GM13976 (cell line): ENCODE data around the gene URGCP.

Source experiments
- DNase-seq: peaks from one replicate; pipeline ENCODE4 v3.0.0; 2012; ENCODE audit warnings: low spot score
- in situ Hi-C: fragments of 300-500 bp; cut with MboI; formaldehyde crosslinking; loops from one replicate; pipeline ENCODE4 v1.12.0; 2022; ENCODE audit warnings: low sequenced_read_pairs, mixed read lengths, inconsistent platforms; ENCODE audit not compliant: unreplicated experiment
- TF ChIP-seq, protein P1 (sequence below): IDR thresholded peaks from 2 replicates; pipeline ENCODE4 v1.5.1; 2012; ENCODE audit warnings: borderline replicate concordance, mild to moderate bottlenecking; ENCODE audit not compliant: insufficient read depth; ENCODE audit errors: extremely low read depth, missing control alignments, control extremely low read depth

Gene URGCP

DNA sequence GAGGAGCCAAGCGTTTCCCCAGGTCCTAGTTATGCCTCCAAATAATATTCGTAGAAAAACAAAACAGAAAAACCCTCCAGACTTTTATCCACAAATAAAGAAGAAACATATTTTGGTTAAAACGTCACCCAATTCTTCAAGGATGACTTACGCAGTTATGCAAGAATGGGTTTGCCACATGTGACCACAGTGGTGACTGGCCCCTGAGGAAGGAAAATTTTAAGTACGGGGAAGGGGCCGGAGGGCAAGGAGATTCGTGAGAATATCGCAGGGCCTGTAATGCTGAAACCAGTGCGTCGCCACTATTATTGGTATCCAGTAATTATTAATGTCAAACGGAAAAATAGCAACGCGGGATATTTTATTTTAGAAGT, 36.5 kb downstream of the URGCP start:
- DNase-seq, result no peak
- TF ChIP-seq, protein P1, sequence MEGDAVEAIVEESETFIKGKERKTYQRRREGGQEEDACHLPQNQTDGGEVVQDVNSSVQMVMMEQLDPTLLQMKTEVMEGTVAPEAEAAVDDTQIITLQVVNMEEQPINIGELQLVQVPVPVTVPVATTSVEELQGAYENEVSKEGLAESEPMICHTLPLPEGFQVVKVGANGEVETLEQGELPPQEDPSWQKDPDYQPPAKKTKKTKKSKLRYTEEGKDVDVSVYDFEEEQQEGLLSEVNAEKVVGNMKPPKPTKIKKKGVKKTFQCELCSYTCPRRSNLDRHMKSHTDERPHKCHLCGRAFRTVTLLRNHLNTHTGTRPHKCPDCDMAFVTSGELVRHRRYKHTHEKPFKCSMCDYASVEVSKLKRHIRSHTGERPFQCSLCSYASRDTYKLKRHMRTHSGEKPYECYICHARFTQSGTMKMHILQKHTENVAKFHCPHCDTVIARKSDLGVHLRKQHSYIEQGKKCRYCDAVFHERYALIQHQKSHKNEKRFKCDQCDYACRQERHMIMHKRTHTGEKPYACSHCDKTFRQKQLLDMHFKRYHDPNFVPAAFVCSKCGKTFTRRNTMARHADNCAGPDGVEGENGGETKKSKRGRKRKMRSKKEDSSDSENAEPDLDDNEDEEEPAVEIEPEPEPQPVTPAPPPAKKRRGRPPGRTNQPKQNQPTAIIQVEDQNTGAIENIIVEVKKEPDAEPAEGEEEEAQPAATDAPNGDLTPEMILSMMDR, result no peak
- in situ Hi-C loops, result no loop called here

DNA sequence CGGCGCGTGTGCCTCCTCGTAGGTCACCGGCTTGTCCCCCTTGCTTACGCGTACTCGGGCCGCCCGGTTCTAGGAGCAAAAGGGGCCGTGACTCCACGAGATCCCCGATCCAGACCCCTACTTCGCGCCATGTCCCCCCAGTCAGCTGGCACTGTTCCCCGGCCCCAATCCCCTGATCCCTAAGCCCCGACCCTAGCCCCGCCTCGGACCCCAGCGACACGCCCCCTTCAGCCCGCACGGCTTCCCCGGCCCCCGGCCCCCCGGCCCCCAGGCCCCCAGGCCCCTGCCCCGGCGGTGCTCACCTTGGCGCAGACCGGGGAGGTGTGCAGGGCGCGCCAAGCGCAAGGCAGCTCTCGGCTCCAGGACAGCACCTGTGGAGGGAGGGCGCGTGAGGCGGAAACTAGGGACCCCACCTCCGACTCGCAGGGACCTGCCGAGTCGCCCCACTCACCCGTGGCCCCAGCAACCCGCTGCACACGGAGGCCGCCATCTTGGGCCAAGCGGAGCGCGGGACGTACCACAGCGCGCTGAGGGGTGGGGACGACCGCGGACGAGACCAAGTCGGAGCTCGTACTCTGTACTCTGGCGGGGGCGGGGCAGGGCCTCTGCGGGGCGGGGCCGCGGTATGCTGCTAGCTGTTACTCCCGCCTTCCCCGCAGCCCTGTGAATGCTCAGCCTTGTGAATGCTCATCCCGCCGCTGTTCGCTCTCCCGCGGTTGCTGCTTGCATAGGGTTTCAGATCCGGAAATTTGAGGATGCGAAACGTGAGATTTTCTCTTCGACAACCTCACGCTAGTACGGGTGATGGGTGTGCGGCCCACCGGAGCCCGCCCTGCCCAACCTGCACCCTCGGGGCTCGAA, 37.2 kb downstream of the URGCP start, which contains the start of gene MRPS24:
TSS of gene MRPS24 (minus strand) at position 512 of the 861 bp plus-strand sequence. CDS start at position 490, 22 bp downstream.
- TF ChIP-seq, protein P1, result no peak
- in situ Hi-C loops, result no loop called here
- DNase-seq, result peak; percentile 98

DNA sequence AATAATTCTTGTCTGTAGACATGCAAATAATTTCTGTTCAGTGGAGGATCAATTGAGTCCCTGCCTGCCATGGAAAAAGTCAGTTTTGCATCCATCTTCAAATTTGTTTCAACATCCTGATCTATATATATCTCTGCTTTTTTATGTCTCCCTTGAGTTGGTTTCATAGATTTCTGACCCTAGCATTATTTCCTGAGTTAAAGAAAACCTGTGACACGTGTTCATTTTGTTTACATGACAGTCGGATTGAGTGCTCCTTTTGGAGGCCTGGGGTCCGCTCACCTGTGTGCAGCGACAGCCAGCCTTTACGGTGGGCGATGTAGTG, 37.8 kb downstream of the URGCP start:
- TF ChIP-seq, protein P1, result no peak
- DNase-seq, result no peak
- in situ Hi-C loops, result no loop called here

DNA sequence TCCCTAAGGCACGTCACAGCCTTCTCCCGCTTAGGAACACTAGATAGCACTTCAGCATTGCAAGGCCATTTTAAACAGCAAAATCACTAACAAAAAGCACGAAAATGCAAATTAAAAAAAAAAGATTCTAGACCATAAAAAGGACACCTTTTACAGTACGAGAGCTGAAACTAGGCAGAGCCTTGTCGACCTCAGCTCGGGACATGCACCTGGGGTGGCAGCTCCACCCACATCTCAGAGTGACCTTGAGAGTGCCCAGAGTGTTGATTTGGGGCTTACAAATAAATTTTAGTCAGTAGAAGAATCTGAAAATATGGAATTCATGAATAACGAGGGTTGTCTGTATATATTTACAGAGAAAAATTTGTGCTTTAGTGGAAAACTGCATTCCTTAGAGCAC, 38.2 kb downstream of the URGCP start:
- in situ Hi-C loops, result no loop called here
- TF ChIP-seq, protein P1, result no peak
- no peak for DNase-seq

DNA sequence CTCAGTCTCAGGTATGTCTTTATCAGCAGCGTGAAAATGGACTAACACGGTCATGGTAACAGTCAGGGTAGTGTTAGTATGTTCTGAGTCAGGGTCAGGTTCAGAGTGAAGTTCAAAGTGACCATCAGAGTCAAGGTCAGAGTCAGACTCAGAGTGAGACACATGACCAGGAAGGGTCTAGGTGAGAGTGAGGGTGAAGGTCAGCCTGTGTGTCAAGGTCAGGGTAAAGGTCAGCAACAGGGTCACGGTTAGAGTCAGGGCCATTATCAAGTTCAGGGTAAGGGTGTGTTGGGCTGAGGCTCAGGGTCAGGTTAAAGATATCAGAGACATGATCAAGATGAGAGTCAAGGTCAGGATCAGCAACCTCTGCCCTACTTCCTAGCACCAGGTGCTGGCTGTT, 41.1 kb downstream of the URGCP start:
- DNase-seq, result no peak
- in situ Hi-C loops, result no loop called here
- TF ChIP-seq, protein P1, result no peak

DNA sequence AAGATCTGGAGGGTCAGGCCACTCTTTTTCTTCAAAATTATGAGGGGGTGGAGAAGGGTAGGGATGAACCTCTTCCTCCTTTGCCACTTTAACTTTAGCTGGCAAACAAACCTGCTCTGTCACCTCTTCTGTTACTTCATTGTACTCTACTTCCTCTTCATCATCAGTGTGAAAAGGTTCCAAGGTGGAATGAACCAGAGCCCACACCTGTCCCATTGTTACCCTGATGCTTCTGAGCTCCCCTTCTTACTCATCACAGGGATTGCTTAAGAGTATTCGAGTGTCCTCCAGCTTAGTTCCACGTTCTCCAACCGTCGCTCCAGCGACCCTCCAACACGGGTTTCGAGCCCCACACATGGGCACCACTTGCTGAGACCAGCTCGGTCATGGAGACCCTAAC, 42.3 kb downstream of the URGCP start:
- in situ Hi-C loops, result no loop called here
- TF ChIP-seq, protein P1, result no peak
- DNase-seq, result no peak
